GM21529 (cell line): Measurements from ENCODE around the gene COL21A1.
A peak's percentile ranks its signal among the peaks of the same experiment; 100 is the strongest.
"Not testable (repeated sequence)": the region's sequence is repeated elsewhere in the genome, so short reads cannot be mapped to it uniquely, and the experiment has no call there.

Source experiments
- ATAC-seq: cut with Tn5 transposase; IDR thresholded peaks from one replicate; pipeline ENCODE4 v1.9.1; 2021; ENCODE audit not compliant: unreplicated experiment

Gene COL21A1

DNA sequence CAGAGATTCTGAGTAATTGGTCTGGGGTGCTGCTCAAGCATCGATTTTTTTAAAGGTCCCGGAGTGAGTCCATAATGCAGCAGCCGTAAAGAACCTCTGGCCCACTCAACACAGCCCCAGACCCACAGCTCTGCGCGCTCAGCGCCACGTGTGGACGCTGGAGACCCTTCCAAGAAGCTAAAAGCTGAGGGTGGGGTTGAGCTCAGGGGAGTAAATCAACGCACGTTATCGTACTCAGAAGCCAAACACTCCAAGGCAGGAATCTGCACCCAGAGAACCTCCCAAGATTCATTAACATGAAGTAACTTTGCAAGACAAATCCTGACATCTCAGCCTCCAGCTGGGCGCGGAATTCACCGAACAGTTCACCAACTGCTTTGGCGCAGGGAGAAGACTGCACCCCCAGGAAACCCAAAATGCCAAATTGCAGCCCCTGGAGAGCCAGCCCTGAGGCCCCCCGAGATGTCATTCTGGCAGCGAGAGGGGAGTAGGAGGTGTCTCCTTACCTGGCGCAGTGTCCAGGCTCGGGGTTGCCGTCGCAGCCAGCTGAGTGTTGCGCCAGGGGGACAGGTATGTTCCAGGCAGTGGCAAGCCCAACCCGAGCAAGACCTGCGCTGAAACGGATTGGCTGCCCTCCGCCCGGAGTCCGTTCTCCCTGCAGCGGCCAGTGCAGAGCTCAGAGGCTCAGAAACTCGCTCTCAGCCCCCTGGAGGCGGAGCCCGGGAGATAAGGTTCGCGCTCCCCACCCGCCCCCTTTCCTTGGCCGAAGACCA lies at the start of gene COL21A1:
Gene COL21A1, minus strand, starts transcription at position 700 of the 773 bp plus-strand sequence. CDS start 64,962 bp downstream, outside the sequence.
- ATAC-seq: no peak

DNA sequence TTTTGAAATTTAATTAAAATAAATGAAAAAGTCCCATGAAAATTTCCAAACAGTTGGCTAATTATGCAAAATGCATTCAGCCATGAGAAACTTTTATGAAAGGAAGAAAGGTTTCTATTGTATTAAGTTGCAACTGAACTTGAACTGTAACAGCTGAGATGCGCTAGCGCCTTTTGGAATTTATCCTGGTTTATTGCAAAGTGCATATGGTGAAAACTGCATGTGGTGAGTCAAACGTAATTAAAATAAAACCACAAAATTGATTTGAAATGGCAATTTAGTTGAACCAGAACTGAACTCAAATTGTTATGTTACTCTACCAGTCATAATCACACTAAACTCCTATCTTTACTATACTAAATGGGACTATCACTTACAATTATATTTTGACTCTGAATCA lies 46.4 kb upstream of the COL21A1 start:
- no peak for ATAC-seq

DNA sequence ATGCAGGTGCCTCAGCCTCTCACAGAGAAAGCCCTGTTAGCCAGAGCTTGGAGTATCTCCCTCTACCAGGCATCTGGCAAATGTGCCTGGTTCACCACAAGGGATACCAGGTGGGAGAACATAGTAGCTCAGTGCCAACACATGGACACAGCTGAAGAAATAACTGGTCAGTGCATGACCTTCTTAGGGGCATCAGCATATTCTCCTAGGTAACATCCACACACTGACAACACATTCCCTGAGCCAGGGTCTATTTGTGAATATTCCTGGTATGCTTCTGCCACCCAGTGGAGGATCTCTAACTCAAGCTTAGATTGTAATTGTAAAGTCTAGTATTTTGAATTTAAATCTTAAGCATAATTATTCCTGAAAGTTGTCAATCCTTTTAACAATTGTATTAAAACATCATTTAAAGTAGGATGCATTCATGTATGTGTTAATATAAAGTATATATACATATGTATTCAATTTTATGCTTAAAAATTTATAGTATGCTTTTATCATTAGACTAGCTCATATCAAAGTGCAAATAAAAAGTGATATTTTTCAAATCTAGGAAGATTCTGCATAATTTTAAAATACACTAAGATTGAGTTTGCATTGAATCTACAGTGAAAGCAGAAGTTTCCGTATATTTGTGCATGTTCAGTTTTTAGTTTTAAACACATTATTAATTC lies 45.3 kb upstream of the COL21A1 start:
- peak; percentile 43 for ATAC-seq

DNA sequence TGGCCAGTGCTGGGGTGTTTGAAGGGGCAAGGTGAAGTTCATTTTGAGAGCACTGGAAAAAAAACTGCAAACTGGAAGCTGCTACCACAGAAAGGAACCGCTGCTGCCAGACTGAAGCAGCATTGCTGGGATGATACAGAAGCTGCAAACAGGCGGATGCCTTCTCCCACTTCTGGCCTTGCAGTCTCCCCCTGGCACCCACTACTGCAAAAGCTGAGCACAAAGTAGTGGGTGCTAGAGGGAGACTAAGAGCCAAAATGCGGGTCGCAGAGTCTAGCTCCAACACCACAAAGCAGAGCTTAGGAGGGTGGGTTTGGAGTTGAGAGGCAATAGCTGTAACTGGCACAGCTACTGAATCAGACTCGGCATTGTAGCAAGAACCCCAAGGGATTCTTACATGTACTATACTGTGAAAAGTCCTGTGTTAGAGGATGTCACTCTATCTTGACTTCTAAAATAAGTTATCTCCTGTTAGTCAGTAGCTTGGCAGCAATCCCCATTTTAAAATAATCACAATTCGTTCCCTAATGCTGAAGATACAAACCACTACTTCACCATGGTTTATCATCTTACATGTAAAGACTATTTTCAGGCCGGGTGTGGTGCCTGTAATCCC lies 44.0 kb upstream of the COL21A1 start:
- no peak for ATAC-seq

- no peak for ATAC-seq
Observed at GRCh38 chr6:56289721-56290120, 42.3 kb upstream of the COL21A1 start.

GRCh38 chr6:56288347-56288746 lies 41.0 kb upstream of the COL21A1 start:
- ATAC-seq: no peak

- no peak for ATAC-seq
Observed at GRCh38 chr6:56282391-56282790, 35.0 kb upstream of the COL21A1 start.

GRCh38 chr6:56280126-56280525 lies 32.7 kb upstream of the COL21A1 start:
- no peak for ATAC-seq

GRCh38 chr6:56279331-56280080 lies 32.1 kb upstream of the COL21A1 start:
- no peak for ATAC-seq

- no peak for ATAC-seq
Observed at GRCh38 chr6:56278171-56278591, 30.8 kb upstream of the COL21A1 start.

GRCh38 chr6:56270812-56271441 lies 23.5 kb upstream of the COL21A1 start:
- no peak for ATAC-seq

GRCh38 chr6:56268266-56268665 lies 20.9 kb upstream of the COL21A1 start:
- no peak for ATAC-seq

DNA sequence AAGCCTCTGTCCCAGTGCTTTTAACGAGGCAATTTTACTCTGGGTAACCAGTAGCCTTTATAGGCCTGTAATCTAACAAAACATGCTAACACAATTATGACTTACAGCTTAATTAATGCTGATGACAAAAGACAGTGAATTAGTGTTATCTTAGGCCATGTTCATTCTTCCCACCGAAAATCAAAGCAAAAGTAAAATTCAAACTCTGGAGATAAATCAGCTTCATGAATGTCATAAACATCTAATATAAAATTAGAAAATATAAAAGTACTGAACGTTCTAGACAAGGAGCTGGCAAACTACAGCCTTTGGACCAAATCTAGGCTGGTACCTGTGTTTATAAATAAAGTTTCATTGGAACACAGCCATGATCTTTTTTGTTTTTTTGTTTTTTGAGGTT lies 18.6 kb upstream of the COL21A1 start:
- ATAC-seq: no peak

- ATAC-seq: no peak
Observed at GRCh38 chr6:56263596-56264315, 16.4 kb upstream of the COL21A1 start.

- not testable (repeated sequence) for ATAC-seq
Observed at GRCh38 chr6:56260593-56260992, 13.2 kb upstream of the COL21A1 start.

GRCh38 chr6:56259234-56260077 lies 12.1 kb upstream of the COL21A1 start:
- ATAC-seq: no peak

DNA sequence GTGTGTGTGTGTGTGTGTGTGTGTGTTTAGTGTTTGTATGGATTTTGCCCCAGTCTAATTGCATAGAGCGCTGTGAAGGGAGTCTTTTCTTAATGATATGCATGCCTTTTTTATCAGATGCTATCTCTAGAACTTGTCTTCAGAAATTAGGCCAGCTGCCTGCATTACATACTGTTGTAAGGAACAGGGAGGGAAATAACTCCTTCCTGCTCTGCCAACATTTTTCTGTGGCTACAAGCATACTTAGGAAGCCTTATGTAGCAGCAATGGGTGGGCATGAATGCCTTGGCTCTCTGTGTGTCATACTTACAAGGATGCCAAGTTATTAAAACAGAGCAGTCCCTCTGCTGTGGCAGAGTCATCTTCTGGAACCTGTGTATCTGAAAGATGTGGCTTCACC lies 8.0 kb upstream of the COL21A1 start:
- no peak for ATAC-seq

DNA sequence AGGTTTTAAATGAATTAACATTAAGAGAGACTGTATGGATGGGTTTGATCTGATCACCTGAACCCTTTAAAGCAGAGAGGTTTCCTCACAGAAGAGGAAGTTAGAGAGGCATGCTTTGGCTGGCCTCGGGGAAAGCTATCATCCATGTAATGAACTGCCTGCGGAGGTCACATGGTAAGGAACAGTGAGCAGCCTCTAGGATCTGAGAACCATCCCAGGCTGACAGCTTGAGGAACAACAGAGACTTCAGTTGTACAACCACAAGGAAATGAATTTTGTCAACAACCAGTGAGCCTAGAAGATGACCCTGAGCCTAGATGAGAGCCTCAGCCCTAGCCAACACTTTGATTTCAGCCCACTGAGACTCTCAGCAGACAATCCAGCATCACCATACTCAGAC lies 2.9 kb upstream of the COL21A1 start:
- ATAC-seq: no peak

DNA sequence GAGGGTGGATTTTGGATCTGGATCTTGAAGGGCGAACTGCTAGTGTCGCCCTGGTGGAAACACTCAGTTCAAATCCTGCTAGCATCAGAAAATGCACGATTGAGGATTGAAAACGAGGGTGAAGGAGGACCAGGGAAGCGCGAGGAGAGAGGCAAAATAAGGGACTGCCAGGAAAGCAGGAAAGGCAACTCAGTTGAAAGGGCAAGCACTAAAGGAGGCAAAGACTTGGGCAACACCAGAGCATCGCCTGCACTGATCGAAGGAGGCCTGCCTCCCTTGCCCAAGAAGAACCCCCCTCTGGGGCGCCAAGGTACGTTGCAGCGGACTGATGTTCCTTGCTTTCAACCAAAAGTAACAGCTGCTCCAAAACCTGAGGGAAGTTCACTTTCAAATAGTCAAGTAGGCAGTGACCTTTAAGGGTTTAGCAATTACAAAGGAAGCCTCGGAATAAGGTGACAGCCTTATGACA lies 308 bp upstream of the COL21A1 start:
- ATAC-seq: no peak
